ENCODE data around the gene CEBPG.

CEBPG gene

GRCh38 chr19:33393286-33394005 lies 19.9 kb downstream of the CEBPG start:
- no peak overlapping the region for H3K4me3 ChIP-seq (ENCODE audit: low read depth, low read length)

GRCh38 chr19:33394006-33394722 lies 20.7 kb downstream of the CEBPG start:
- TF ChIP-seq CTCF (IDR thresholded peaks at IDR 0.05; ENCODE audit: low read depth, low read length) = no peak
- no peak overlapping the region for H3K4me3 ChIP-seq (ENCODE audit: low read depth, low read length)

More at GRCh38 chr19:33393286-33394005, 19.9 kb downstream of the CEBPG start:
- TF ChIP-seq CTCF (IDR thresholded peaks at IDR 0.05; ENCODE audit: low read depth, low read length) = no peak

- no peak overlapping the region for H3K4me3 ChIP-seq (ENCODE audit: low read depth, low read length)
- no peak for TF ChIP-seq CTCF (IDR thresholded peaks at IDR 0.05; ENCODE audit: low read depth, low read length)
Measured at GRCh38 chr19:33394723-33395560, 21.4 kb downstream of the CEBPG start.

GRCh38 chr19:33395561-33396550 lies 22.3 kb downstream of the CEBPG start:
- TF ChIP-seq CTCF (IDR thresholded peaks at IDR 0.05; ENCODE audit: low read depth, low read length) = no peak
- H3K4me3 ChIP-seq (ENCODE audit: low read depth, low read length) = no peak overlapping the region

GRCh38 chr19:33396701-33397535 lies 23.4 kb downstream of the CEBPG start:
- no peak for TF ChIP-seq CTCF (IDR thresholded peaks at IDR 0.05; ENCODE audit: low read depth, low read length)
- H3K4me3 ChIP-seq (ENCODE audit: low read depth, low read length) = no peak overlapping the region
